RWPE1 (cell line): Measurements from ENCODE around the gene PDZRN3.

Experiments
- CTCF ChIA-PET: fragments of 350-600 bp; sonication (Branson Sonifier 250); formaldehyde crosslinking; extraction: SDS; loops from one replicate; lab custom pipeline; 2021; lab: Yijun Ruan, JAX
- POLR2A ChIA-PET: fragments of 400-600 bp; formaldehyde crosslinking; extraction: SDS; loops from one replicate; lab custom pipeline; 2020; ENCODE audit warnings: antibody characterized with exemption; ENCODE audit not compliant: low non-redundant PET; lab: Yijun Ruan, JAX
- DNase-seq: peaks from one replicate; pipeline ENCODE4 v3.0.0; 2012; ENCODE audit warnings: low spot score
- H3K27ac ChIP-seq: fragments of 450-650 bp; 2 replicates; pipeline ENCODE4 v1.5.1; 2017
- CTCF ChIP-seq: fragments of 450-650 bp; conservative IDR thresholded peaks from 2 replicates; pipeline ENCODE4 v1.5.1; 2017; ENCODE audit warnings: low read depth, mild to moderate bottlenecking

PDZRN3 gene

GRCh38 chr3:73332558-73332957 lies 292.2 kb downstream of the PDZRN3 start:
- CTCF ChIA-PET: interaction anchor here (0.7 kb wide), 1 partner anchor 201 kb away, joined by 4 read pairs; no protein-coding TSS in a partner anchor
- TF ChIP-seq CTCF: no peak
- no peak overlapping the region for H3K27ac ChIP-seq
- DNase-seq: no peak
- POLR2A ChIA-PET: no interaction called here
